ENCODE results near the gene YIF1A.

DNA sequence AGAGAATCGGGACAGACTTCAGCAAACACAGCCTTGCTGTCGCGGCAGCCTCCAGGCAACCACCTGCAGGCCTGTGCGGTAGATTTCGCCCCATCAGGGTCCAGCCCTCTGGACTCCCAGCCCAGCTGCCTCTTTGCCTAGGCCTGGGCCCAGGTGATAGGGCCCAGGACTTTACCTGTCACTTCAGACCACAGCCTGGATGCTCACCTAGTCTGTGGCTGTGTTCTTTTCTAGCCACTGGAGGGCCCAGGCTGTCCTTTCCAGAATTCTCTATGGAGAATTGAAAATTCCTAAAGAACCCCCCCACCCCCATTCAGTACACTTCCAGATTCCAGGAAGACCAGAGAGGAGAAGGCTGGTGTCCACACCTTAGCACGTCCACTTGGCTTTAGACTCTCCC lies 51.1 kb downstream of the YIF1A start:
- TF ChIP-seq, protein P1, sequence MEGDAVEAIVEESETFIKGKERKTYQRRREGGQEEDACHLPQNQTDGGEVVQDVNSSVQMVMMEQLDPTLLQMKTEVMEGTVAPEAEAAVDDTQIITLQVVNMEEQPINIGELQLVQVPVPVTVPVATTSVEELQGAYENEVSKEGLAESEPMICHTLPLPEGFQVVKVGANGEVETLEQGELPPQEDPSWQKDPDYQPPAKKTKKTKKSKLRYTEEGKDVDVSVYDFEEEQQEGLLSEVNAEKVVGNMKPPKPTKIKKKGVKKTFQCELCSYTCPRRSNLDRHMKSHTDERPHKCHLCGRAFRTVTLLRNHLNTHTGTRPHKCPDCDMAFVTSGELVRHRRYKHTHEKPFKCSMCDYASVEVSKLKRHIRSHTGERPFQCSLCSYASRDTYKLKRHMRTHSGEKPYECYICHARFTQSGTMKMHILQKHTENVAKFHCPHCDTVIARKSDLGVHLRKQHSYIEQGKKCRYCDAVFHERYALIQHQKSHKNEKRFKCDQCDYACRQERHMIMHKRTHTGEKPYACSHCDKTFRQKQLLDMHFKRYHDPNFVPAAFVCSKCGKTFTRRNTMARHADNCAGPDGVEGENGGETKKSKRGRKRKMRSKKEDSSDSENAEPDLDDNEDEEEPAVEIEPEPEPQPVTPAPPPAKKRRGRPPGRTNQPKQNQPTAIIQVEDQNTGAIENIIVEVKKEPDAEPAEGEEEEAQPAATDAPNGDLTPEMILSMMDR (IDR thresholded peaks at IDR 0.05; ENCODE audit: borderline replicate concordance, extremely low read depth, low read length, poor library complexity, severe bottlenecking) = no peak
- TF ChIP-seq EZH2 (IDR thresholded peaks at IDR 0.05; ENCODE audit: borderline replicate concordance, low read depth, low read length, severe bottlenecking) = no peak

Measured in DND-41 (cell line).